Measurements from ENCODE around the gene PLA2G2F. TPM values are rescaled to one million over a fixed set of nuclear protein-coding genes. Genes with fewer than 3 reads are reported as not detected.

Gene PLA2G2F
- total and polyA plus RNA-seq, 2 experiments from 2014 or later: not detected

GRCh38 chr1:20093940-20094391, 45.2 kb upstream of the PLA2G2F start:
- no peaks in the 10 kb centered on the region for H3K9me2 ChIP-seq (ENCODE audit: insufficient read depth)
- peaks cover 3% of the 10 kb centered on the region; the same call in 2 of the 3 replicates for H3K4me1 Mint-ChIP-seq
- H3K36me3 Mint-ChIP-seq (ENCODE audit: low read depth): peaks cover 41% of the 10 kb centered on the region

More at GRCh38 chr1:20093940-20094391, 45.2 kb upstream of the PLA2G2F start:
- Histone ChIP-seq H3K36me3 (ENCODE audit: insufficient read depth) (no peaks in the 10 kb centered on the region; the same call in 1 of the 2 replicates), H2AFZ (no peak overlapping the region), H3K27ac (ENCODE audit: low read depth) (no peak overlapping the region), H3K79me2 (replicated peaks; ENCODE audit: insufficient read depth) (no peaks in the 10 kb centered on the region), H3K4me1 (ENCODE audit: insufficient read depth) (no peaks in the 10 kb centered on the region), H3F3A (replicated peaks; ENCODE audit: low read depth) (no peaks in the 10 kb centered on the region), H3K4me3 (no peak overlapping the region), H4K20me1 (replicated peaks; ENCODE audit: insufficient read depth) (no peaks in the 10 kb centered on the region), H3K4me2 (no peak overlapping the region), H3K27me3 (ENCODE audit: insufficient read depth) (no peaks in the 10 kb centered on the region)
- ATAC-seq (no peak), DNase-seq (ENCODE audit: low spot score) (no peak)
- Mint-ChIP-seq H3K9me3 (peaks cover 74% of the 10 kb centered on the region), H3K4me3 (no peak overlapping the region), H3K27me3 (ENCODE audit: insufficient read depth, low read depth, poor library complexity) (peaks cover 3% of the 10 kb centered on the region), H3K27ac (no peak overlapping the region)
- TF ChIP-seq ZNF331 (CRISPR knock-in tag; IDR thresholded peaks at IDR 0.05; ENCODE audit: low read depth): no peak
- TF ChIP-seq CREB1 (CRISPR knock-in tag; IDR thresholded peaks at IDR 0.05; ENCODE audit: low read depth): no peak
- TF ChIP-seq CTCF (conservative IDR thresholded peaks at IDR 0.05; ENCODE audit: low read depth in 2 of 2): no peak
- no peak for TF ChIP-seq ZNF114 (CRISPR knock-in tag; IDR thresholded peaks at IDR 0.05)
- TF ChIP-seq STAT1 (IDR thresholded peaks at IDR 0.05; ENCODE audit: unreplicated experiment): no peak
- TF ChIP-seq JUNB (IDR thresholded peaks at IDR 0.05; ENCODE audit: unreplicated experiment): no peak
- no peak for TF ChIP-seq ZNF462 (CRISPR knock-in tag; IDR thresholded peaks at IDR 0.05)
- no peak for TF ChIP-seq REST (IDR thresholded peaks at IDR 0.05; ENCODE audit: unreplicated experiment)
- TF ChIP-seq EZH2 (IDR thresholded peaks at IDR 0.05; ENCODE audit: low read depth, unreplicated experiment): no peak
- TF ChIP-seq ETS1 (IDR thresholded peaks at IDR 0.05): no peak
- TF ChIP-seq EZH2phosphoT487 (IDR thresholded peaks at IDR 0.05; ENCODE audit: unreplicated experiment): no peak
- TF ChIP-seq NANOG (IDR thresholded peaks at IDR 0.05; ENCODE audit: borderline replicate concordance): no peak
- TF ChIP-seq POLR2AphosphoS5 (IDR thresholded peaks at IDR 0.05; ENCODE audit: low read depth): no peak
